SKM-1 treated with dmso at 0.1 percent for 144 hours (cell line): ENCODE results near the gene MEF2B.
"Not testable (repeated sequence)": the region's sequence is repeated elsewhere in the genome, so short reads cannot be mapped to it uniquely, and the experiment has no call there.

ENCODE experiments used
- DNase-seq: peaks from one replicate; lab custom pipeline; 2025; ENCODE audit not compliant: unreplicated experiment; lab: John Stamatoyannopoulos, UW

The MEF2B gene

DNA sequence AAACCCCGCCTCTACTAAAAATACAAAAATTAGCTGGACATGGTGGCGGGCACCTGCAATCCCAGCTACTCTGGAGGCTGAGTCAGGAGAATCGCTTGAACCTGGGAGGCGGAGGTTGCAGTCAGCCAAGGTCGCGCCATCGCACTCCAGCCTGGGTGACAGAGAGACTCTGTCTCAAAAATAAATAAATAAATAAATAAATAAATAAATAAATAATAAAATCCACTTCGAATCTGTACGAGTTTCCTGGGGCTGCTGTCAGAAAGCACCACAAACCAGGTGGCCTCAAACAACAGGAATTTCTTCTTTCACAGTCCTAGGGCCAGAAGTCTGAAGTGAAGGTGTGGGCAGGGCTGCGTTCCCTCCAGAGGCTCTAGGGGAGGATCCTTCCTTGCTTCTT is 67.5 kb downstream of the MEF2B start:
- not testable (repeated sequence) for DNase-seq

GRCh38 chr19:19101540-19101939 is 68.5 kb downstream of the MEF2B start:
- no peak for DNase-seq

GRCh38 chr19:19098703-19099632 is 71.1 kb downstream of the MEF2B start:
- DNase-seq, result no peak

- DNase-seq, result no peak
These were observed 71.9 kb downstream of the MEF2B start for GRCh38 chr19:19098084-19098702.

GRCh38 chr19:19096641-19097627 is 73.1 kb downstream of the MEF2B start:
- DNase-seq, result no peak

- DNase-seq, result no peak
These were observed 74.4 kb downstream of the MEF2B start for GRCh38 chr19:19095691-19096090.
